Effector memory CD4-positive, alpha-beta T cell (primary cell): ENCODE measurements around the gene HLX.

ENCODE experiments used
- DNase-seq, 3 donors: peaks; one replicate each; pipeline ENCODE4 v3.0.0-alpha.2; 2020
- H3K27ac ChIP-seq: 2 replicates; pipeline ENCODE4 v1.7.0; 2013; ENCODE audit warnings: mild to moderate bottlenecking, low read length, moderate library complexity; ENCODE audit not compliant: insufficient read depth, poor library complexity, severe bottlenecking
- H3K27me3 ChIP-seq: replicated peaks from 2 replicates; pipeline ENCODE4 v1.7.0; 2013; ENCODE audit warnings: mild to moderate bottlenecking, low read length; ENCODE audit not compliant: insufficient read depth, control insufficient read depth, poor library complexity, severe bottlenecking
- H3K36me3 ChIP-seq: 2 replicates; pipeline ENCODE4 v1.7.0; 2013; ENCODE audit warnings: mild to moderate bottlenecking, low read length, moderate library complexity; ENCODE audit not compliant: control insufficient read depth, insufficient read depth
- H3K4me1 ChIP-seq: 2 replicates; pipeline ENCODE4 v1.7.0; 2013; ENCODE audit warnings: low read length, mild to moderate bottlenecking; ENCODE audit not compliant: control insufficient read depth, insufficient read depth, poor library complexity, severe bottlenecking
- H3K4me3 ChIP-seq: 2 replicates; pipeline ENCODE4 v1.7.0; 2013; ENCODE audit warnings: low read length, low read depth, mild to moderate bottlenecking; ENCODE audit not compliant: insufficient read depth, poor library complexity, severe bottlenecking
- H3K9me3 ChIP-seq: 2 replicates; pipeline ENCODE4 v1.7.0; 2013; ENCODE audit warnings: mild to moderate bottlenecking, low read length, moderate library complexity; ENCODE audit not compliant: control insufficient read depth
- total RNA-seq, 3 donors: gene quantifications; one replicate each; lab custom pipeline; 2026; lab: John Stamatoyannopoulos, UW

The HLX gene, protein sequence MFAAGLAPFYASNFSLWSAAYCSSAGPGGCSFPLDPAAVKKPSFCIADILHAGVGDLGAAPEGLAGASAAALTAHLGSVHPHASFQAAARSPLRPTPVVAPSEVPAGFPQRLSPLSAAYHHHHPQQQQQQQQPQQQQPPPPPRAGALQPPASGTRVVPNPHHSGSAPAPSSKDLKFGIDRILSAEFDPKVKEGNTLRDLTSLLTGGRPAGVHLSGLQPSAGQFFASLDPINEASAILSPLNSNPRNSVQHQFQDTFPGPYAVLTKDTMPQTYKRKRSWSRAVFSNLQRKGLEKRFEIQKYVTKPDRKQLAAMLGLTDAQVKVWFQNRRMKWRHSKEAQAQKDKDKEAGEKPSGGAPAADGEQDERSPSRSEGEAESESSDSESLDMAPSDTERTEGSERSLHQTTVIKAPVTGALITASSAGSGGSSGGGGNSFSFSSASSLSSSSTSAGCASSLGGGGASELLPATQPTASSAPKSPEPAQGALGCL
- total RNA-seq, result 0 reads per million in 3 donors

DNA sequence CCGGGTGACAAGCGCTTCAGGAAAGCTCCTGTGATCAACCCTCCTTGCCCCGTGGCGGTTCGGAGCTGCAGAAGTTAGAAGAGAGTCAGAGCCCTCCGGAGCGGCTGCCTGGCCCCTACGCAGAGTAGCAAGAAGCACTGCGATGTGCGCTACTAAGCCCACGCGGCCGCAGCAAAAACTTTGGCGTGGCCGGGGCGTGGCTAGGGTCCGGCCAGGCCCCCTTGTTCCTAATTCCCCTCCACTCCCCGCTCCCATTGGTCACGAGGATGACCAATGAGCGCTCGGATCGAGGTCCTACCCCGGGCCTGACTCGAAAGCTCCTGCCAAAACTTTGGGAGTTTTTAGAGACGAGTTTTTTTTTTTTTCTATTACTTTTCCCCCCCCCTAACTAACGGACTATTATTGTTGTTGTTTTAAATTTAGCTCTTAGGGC is at the start of gene HLX:
Gene HLX (plus strand): TSS at position 368 of the 433 bp plus-strand sequence. CDS start 415 bp downstream, outside the sequence.
- DNase-seq, result no peak
- H3K9me3 ChIP-seq, result no peaks in the 10 kb centered on the region
- H3K36me3 ChIP-seq, result no peaks in the 10 kb centered on the region
- H3K27me3 ChIP-seq, result peaks cover 36% of the 10 kb centered on the region
- no peak within 1 kb of the TSS for H3K27ac ChIP-seq
- peaks cover 5% of the 10 kb centered on the region for H3K4me1 ChIP-seq
- peak within 1 kb of the TSS; percentile 58 for H3K4me3 ChIP-seq

DNA sequence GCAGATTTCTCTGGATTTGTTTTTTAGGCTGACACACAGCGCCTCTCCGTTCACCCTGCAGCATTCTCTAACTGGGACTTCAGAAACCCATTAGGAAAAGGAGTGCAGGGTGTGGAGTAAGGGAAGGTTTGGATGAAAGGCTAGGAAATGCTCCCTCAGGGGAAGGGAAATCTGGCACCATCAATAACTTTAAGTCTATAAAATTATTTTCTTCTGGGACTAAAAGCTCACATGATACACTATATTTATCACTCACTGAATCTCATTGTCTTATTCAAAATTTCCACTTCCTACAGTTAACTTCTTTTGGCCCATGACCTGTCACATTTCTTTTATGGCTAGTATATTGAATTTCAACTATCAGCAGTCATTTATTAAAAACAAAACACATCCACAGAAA is 45.8 kb upstream of the HLX start:
- Histone ChIP-seq H3K4me3 (no peak overlapping the region), H3K9me3 (no peaks in the 10 kb centered on the region), H3K4me1 (no peaks in the 10 kb centered on the region), H3K27me3 (no peaks in the 10 kb centered on the region), H3K36me3 (no peaks in the 10 kb centered on the region), H3K27ac (no peak overlapping the region)
- no peak for DNase-seq

DNA sequence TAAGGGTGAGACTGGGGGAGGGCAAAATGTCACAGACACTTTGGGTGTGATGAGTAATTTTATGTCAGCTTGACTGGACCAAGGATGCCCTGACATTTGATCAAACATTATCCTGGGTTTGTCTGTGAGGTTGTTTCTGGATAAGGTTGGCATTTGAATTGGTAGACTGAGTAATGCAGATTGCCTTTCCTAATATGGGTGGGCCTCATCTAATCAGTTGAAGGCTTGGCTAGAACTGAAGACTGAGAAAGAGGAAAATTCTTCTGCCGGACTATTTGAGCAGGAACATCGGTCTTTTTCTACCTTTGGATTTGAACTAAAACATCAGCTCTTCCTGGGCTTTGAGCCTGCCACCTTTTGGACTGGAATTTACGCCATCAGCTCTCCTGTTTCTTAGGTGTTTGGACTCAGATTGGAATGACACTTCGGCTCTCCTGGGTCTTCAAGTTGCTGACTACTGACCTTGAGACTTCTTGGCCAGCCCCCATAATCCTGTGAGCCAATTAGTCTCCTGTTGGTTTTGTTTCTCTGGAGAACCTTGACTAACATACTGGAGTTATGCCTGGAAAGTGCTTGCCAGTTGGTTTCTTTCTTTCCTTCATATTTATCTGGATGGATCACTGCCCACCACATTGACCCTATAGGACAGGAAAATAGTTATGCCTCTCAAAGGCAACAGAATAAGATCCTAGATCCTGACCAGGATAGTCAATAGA is 44.9 kb upstream of the HLX start:
- no peaks in the 10 kb centered on the region for H3K36me3 ChIP-seq
- no peak overlapping the region for H3K27ac ChIP-seq
- H3K9me3 ChIP-seq, result no peaks in the 10 kb centered on the region
- DNase-seq, result no peak
- H3K4me1 ChIP-seq, result no peaks in the 10 kb centered on the region
- no peaks in the 10 kb centered on the region for H3K27me3 ChIP-seq
- no peak overlapping the region for H3K4me3 ChIP-seq

DNA sequence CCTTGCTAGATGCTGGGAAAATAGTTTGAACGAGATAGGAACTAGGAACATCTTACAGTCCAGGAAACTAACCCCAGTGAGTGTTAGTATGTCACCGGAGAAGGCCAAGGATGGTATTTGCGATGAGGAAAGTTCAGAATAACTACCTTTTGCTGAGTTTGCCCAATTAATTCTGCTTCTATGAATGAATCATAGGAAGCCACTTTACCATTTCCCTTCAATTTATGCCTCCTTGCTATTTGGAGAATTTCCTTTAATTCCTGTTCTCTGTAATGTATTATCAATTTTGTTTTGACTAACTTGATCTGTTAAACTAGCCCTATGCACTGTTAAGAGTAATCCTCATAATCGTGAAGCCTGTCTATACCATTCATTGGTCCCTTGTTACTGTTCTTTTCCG is 40.7 kb upstream of the HLX start:
- no peaks in the 10 kb centered on the region for H3K27me3 ChIP-seq
- DNase-seq, result no peak
- no peaks in the 10 kb centered on the region for H3K9me3 ChIP-seq
- no peaks in the 10 kb centered on the region for H3K36me3 ChIP-seq
- no peaks in the 10 kb centered on the region for H3K4me1 ChIP-seq
- no peak overlapping the region for H3K27ac ChIP-seq
- no peak overlapping the region for H3K4me3 ChIP-seq

DNA sequence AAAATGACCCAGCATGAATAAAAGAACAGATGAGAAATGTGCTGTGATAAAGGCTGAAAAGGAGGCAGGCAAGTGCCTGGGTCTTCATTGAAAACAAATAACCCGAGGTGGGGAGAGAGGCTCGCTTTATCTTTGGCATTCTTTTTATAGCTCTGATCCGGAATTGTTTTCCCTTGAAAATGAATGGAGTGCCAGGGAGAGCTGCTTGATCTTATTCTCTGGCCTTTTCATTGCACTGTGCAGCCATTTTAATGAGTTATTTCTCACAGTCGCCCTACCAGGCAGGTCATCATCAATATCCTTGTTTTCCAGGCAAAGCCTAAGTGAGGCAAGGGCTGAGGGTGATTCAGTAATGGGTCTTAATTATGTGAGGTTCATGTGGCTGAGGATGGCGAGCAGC is 39.8 kb upstream of the HLX start:
- Histone ChIP-seq H3K27ac (no peak overlapping the region), H3K4me3 (no peak overlapping the region), H3K36me3 (no peaks in the 10 kb centered on the region), H3K9me3 (no peaks in the 10 kb centered on the region), H3K4me1 (no peaks in the 10 kb centered on the region), H3K27me3 (no peaks in the 10 kb centered on the region)
- DNase-seq, result no peak

DNA sequence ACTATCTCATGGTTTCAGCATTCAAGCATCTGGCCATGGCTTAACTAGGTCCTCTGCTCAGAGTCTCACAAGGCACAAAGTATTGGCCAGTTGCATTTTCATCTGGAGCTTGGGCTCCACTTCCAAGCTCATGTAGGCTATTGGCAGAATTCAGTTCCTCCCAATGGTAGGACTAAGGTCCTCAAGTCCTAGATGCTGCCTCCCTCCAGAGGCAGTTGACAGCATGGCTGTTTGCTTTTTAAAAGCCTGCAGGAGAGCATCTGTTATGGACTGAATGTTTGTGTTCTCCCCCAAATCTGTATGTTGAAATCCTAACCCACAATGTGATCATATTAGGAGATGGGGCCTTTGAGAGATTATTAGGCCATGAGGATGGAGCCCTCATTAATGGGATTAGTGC is 38.0 kb upstream of the HLX start:
- Histone ChIP-seq H3K4me1 (no peaks in the 10 kb centered on the region), H3K27ac (no peak overlapping the region), H3K4me3 (no peak overlapping the region), H3K9me3 (no peaks in the 10 kb centered on the region), H3K36me3 (no peaks in the 10 kb centered on the region), H3K27me3 (no peaks in the 10 kb centered on the region)
- DNase-seq, result no peak

DNA sequence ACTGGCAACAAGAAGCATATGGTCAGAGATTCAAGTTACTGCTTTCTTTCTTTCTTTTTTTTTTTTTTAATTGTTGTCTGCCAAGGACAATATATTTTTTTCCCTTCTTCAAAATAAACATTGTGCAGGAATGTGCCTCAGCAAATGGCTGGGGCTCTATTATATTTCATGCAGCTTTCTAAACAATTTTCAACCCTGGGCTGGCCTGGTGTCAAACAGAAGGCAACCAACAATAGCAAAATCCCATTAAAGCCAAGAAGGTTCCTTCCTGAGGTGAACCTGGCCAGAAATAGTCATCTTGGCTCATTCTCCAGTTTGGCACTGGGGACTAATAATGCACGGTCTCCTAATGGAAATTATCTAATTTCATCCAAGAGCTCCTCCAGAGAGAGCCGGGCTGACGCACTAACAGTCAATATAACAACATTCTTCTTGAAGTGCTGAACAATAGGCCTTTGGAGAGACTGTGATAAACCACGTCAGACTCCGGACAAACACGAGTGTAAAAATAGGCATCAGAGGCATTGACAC is 35.7 kb upstream of the HLX start:
- H3K4me1 ChIP-seq, result no peaks in the 10 kb centered on the region
- H3K27me3 ChIP-seq, result no peaks in the 10 kb centered on the region
- no peak overlapping the region for H3K27ac ChIP-seq
- H3K9me3 ChIP-seq, result no peaks in the 10 kb centered on the region
- no peaks in the 10 kb centered on the region for H3K36me3 ChIP-seq
- no peak for DNase-seq
- no peak overlapping the region for H3K4me3 ChIP-seq

DNA sequence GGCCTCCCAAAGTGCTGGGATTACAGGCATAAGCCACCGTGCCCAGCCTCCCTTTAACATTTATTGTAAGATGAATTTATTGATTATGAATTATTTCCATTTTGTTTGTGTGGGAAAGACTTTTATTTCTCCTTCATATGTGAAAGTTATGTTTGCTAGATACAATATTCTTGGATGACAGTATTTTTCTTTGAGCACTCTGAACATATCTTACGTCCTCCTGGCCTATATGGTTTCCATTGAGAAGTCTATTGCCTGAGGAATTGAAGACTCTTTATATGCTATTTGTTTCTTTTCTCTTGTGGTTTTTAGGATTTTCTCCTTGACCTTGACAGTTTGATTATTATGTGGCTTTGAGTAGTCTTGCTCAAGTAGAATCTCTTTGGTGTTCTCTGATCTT is 26.8 kb upstream of the HLX start:
- Histone ChIP-seq H3K9me3 (no peaks in the 10 kb centered on the region), H3K4me1 (no peaks in the 10 kb centered on the region), H3K27me3 (no peaks in the 10 kb centered on the region), H3K36me3 (no peaks in the 10 kb centered on the region), H3K27ac (no peak overlapping the region), H3K4me3 (no peak overlapping the region)
- no peak for DNase-seq

DNA sequence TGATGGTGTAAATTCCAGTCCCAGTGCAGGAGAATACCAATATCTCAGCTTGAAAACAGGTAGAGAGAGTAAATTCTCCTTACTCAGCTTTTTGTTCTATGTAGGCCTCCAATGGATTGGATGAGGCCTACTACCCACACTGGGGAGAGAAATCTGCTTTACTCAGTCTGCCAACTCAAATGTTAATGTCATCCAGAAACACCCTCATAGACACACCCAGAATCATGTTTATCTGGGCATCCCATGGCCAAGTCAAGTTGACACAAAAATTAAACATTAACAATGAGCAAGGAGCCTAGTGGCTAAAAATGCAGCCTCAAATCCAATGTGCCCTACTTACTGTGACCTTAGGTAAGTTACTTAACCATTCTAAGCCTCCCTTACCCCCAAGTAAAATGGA is 6.9 kb upstream of the HLX start:
- Histone ChIP-seq H3K27me3 (peaks cover 22% of the 10 kb centered on the region), H3K9me3 (no peaks in the 10 kb centered on the region)
- no peak for DNase-seq

DNA sequence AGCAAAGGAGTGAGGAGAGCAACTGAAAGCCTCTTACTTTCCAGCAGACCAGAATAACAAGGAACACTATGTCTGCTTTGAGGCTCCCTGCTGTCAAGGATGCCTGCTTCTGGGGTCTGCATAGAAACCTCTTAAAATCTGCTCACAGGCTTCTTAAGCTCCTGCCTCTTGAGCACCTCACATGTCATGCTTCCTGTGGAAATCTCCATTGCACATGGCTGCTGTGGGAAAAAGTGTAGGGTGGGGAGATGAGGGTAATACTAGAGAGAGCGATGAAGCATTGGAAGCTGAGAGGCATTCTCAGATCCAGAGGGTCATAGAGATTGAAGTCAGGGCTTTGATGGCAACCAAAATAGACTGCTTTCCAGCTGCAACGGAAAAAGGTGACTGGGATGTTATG is 6.2 kb upstream of the HLX start:
- DNase-seq, result no peak
- H3K4me1 ChIP-seq, result peaks cover 5% of the 10 kb centered on the region
- no peaks in the 10 kb centered on the region for H3K36me3 ChIP-seq
- no peak overlapping the region for H3K4me3 ChIP-seq
- H3K27ac ChIP-seq, result no peak overlapping the region
- no peaks in the 10 kb centered on the region for H3K9me3 ChIP-seq
- peaks cover 22% of the 10 kb centered on the region for H3K27me3 ChIP-seq

More for the DNA sequence above, 6.9 kb upstream of the HLX start:
- no peak overlapping the region for H3K4me3 ChIP-seq
- H3K27ac ChIP-seq, result no peak overlapping the region
- H3K4me1 ChIP-seq, result no peaks in the 10 kb centered on the region
- H3K36me3 ChIP-seq, result no peaks in the 10 kb centered on the region
